Measurements from ENCODE around the gene PNPT1.

The PNPT1 gene

GRCh38 chr2:55592130-55592529 lies 101.5 kb downstream of the PNPT1 start:
- DNase-seq: no peak

- no peak for DNase-seq
Observed at GRCh38 chr2:55590810-55591440, 102.7 kb downstream of the PNPT1 start.

- no peak for DNase-seq
Observed at GRCh38 chr2:55585451-55586080, 108.1 kb downstream of the PNPT1 start.

Measured in NCI-H2107 (cell line).